Activated CD4-positive, alpha-beta T cell treated with anti-CD3 and anti-CD28 coated beads for 4 hours (primary cell): ENCODE results near the gene CCDC191.

ENCODE experiments used
- DNase-seq, 2 donors: peaks; one replicate each; pipeline ENCODE4 v3.0.0-alpha.2; 2020

Gene CCDC191

GRCh38 chr3:114058646-114059045 is 2.3 kb upstream of the CCDC191 start:
- DNase-seq, result no peak

- DNase-seq, result no peak
Measured at GRCh38 chr3:114057011-114057347, 653 bp upstream of the CCDC191 start.

GRCh38 chr3:114052216-114052615 is 4.1 kb downstream of the CCDC191 start:
- no peak for DNase-seq

GRCh38 chr3:114043205-114043604 is 13.1 kb downstream of the CCDC191 start:
- no peak for DNase-seq

- no peak for DNase-seq
Measured at GRCh38 chr3:114035896-114036295, 20.4 kb downstream of the CCDC191 start.

GRCh38 chr3:114034787-114035545 is 21.4 kb downstream of the CCDC191 start:
- no peak for DNase-seq

- DNase-seq, result no peak
Measured at GRCh38 chr3:114034211-114034610, 22.1 kb downstream of the CCDC191 start.

- DNase-seq, result no peak
Measured at GRCh38 chr3:114033721-114034120, 22.6 kb downstream of the CCDC191 start.

GRCh38 chr3:114026331-114026730 is 30.0 kb downstream of the CCDC191 start:
- DNase-seq, result no peak

- DNase-seq, result no peak
Measured at GRCh38 chr3:114025451-114025850, 30.9 kb downstream of the CCDC191 start.

GRCh38 chr3:114022145-114022802 is 34.1 kb downstream of the CCDC191 start:
- no peak for DNase-seq

- DNase-seq, result no peak
Measured at GRCh38 chr3:114020907-114021306, 35.4 kb downstream of the CCDC191 start.

- no peak for DNase-seq
Measured at GRCh38 chr3:114019486-114019885, 36.8 kb downstream of the CCDC191 start.

- no peak for DNase-seq
Measured at GRCh38 chr3:114014211-114014610, 42.1 kb downstream of the CCDC191 start.

- DNase-seq, result no peak
Measured at GRCh38 chr3:114011059-114011797, 45.1 kb downstream of the CCDC191 start.

- DNase-seq, result no peak
Measured at GRCh38 chr3:114005481-114005880, 50.8 kb downstream of the CCDC191 start.

- DNase-seq, result no peak
Measured at GRCh38 chr3:113985541-113985940, 70.8 kb downstream of the CCDC191 start.

- DNase-seq, result no peak
Measured at GRCh38 chr3:113983544-113983943, 72.8 kb downstream of the CCDC191 start.

GRCh38 chr3:113981803-113982202 is 74.5 kb downstream of the CCDC191 start:
- no peak for DNase-seq

GRCh38 chr3:113979916-113980315 is 76.4 kb downstream of the CCDC191 start:
- DNase-seq, result no peak

GRCh38 chr3:113977822-113978221 is 78.5 kb downstream of the CCDC191 start:
- no peak for DNase-seq

- DNase-seq, result no peak
Measured at GRCh38 chr3:113968986-113969385, 87.3 kb downstream of the CCDC191 start.

- no peak for DNase-seq
Measured at GRCh38 chr3:113966172-113966571, 90.2 kb downstream of the CCDC191 start.

- no peak for DNase-seq
Measured at GRCh38 chr3:113963879-113964278, 92.4 kb downstream of the CCDC191 start.
